ENCODE measurements around the gene BNC2. TPM values are rescaled to one million over a fixed set of nuclear protein-coding genes. Genes with fewer than 3 reads are reported as not detected.

BNC2 gene
- total RNA-seq, 2 experiments from 2014 or later = not detected

DNA sequence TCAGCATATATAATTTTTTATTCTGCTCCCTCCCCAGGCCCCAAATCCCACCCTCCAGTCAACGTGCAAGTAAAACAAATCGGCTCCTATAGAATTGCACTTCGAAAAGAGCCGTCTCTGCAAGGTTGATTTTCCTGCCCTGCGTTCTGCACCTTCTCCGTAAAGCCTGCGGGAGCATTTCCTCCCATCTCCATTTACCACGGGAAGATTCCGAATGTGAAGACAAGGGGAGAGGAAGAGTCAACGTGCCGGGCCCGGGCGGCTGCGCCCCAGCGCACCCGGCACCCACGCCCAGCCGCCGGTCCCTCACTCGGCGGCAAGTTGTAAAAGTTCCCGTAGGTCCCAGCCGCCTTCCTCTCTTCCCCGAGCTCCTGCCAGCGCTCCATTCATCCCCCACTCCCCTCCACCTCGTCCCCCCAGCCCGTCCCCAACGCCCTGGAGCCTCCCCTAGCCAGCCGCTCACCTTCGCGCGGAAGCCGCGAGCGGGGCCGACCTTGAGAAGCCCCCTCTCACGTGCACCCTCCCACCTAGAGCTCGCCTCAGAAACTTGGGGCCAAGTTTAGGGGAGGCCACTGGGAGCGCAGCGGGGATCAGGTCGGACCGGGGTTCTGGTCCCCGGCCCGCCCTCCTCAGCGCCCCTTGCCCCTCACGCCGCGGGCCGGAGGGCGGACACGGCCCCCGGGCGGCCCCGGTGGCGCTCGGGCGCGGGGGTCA lies 431 bp downstream of the BNC2 start:
- POLR2A ChIA-PET = no interaction called here
- H3K36me3 ChIP-seq (ENCODE audit: insufficient read depth, low read length) = no peaks in the 10 kb centered on the region
- DNase-seq (no peak), ATAC-seq (ENCODE audit: poor library complexity) (no peak)
- H3K4me1 Mint-ChIP-seq (ENCODE audit: low read depth) = peaks cover 5% of the 10 kb centered on the region
- no peak overlapping the region for H3K27ac ChIP-seq (ENCODE audit: low read depth in 1 of 2, low read length in 2 of 2)
- peaks cover 17 to 30% of the 10 kb centered on the region in 2 experiments for H3K27me3 ChIP-seq (ENCODE audit: control insufficient read depth in 1 of 2, insufficient read depth in 2 of 2, low read length in 2 of 2)
- H3K36me3 Mint-ChIP-seq (ENCODE audit: low read depth) = no peaks in the 10 kb centered on the region
- no peak overlapping the region for H3K4me3 Mint-ChIP-seq
- H3K9me3 ChIP-seq (ENCODE audit: control insufficient read depth in 1 of 2, insufficient read depth in 1 of 2, low read length in 2 of 2) = peaks cover 0 to 15% of the 10 kb centered on the region in 2 experiments
- no peaks in the 10 kb centered on the region for H3K9me3 Mint-ChIP-seq
- intact Hi-C loops (cut with DNase I, micrococcal nuclease) = no loop called here
- no peak overlapping the region for H3K27ac Mint-ChIP-seq
- CTCF ChIA-PET = no interaction called here
- H3K27me3 Mint-ChIP-seq = peaks cover 52% of the 10 kb centered on the region
- TF ChIP-seq, protein P1, sequence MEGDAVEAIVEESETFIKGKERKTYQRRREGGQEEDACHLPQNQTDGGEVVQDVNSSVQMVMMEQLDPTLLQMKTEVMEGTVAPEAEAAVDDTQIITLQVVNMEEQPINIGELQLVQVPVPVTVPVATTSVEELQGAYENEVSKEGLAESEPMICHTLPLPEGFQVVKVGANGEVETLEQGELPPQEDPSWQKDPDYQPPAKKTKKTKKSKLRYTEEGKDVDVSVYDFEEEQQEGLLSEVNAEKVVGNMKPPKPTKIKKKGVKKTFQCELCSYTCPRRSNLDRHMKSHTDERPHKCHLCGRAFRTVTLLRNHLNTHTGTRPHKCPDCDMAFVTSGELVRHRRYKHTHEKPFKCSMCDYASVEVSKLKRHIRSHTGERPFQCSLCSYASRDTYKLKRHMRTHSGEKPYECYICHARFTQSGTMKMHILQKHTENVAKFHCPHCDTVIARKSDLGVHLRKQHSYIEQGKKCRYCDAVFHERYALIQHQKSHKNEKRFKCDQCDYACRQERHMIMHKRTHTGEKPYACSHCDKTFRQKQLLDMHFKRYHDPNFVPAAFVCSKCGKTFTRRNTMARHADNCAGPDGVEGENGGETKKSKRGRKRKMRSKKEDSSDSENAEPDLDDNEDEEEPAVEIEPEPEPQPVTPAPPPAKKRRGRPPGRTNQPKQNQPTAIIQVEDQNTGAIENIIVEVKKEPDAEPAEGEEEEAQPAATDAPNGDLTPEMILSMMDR (IDR thresholded peaks at IDR 0.05) = no peak
- no peak overlapping the region for H3K4me3 ChIP-seq (ENCODE audit: low read length)
- no peaks in the 10 kb centered on the region for H3K4me1 ChIP-seq (ENCODE audit: insufficient read depth, low read length)

DNA sequence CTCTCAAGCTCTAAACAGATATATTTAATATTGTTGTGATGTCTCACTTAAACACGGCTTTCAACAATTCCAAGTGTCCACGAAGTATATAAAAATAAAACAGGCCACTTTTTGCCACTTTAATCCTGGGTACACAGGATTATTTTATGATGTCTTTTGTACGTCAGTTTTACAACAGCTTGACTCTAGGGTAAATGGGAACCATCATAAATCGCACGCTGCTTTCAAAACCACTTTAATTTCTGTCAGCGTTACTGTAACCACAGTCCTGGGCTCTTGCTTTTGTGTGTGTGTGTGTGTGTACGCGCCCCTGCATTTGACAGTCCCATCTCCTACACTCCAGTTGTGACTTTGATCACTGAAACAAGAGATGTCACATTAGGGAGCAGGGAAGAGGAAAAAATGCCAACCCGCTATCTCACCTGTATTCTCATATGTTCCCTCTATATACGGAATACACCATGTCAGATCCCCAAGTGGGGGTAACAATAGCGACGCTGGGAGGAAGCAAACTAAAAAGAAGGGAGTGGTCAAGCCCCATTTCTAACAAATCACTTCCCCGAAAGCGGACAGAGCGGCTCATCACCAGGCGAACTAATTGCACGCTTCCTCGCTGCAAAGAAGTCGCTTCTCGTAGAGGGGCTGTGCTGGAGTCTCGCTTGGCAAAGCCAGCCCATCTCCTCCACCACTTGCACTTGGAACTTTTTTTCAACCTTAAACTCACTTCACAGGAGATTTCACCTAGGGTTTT lies 1.2 kb downstream of the BNC2 start:
- Histone ChIP-seq H3K27me3 (ENCODE audit: control insufficient read depth in 1 of 2, insufficient read depth in 2 of 2, low read length in 2 of 2) (peaks cover 17 to 30% of the 10 kb centered on the region in 2 experiments), H3K4me1 (ENCODE audit: insufficient read depth, low read length) (no peaks in the 10 kb centered on the region), H3K4me3 (ENCODE audit: low read length) (no peak overlapping the region), H3K27ac (ENCODE audit: low read depth in 1 of 2, low read length in 2 of 2) (no peak overlapping the region), H3K9me3 (ENCODE audit: control insufficient read depth in 1 of 2, insufficient read depth in 1 of 2, low read length in 2 of 2) (peaks cover 0 to 12% of the 10 kb centered on the region in 2 experiments), H3K36me3 (ENCODE audit: insufficient read depth, low read length) (no peaks in the 10 kb centered on the region)
- Mint-ChIP-seq H3K27ac (no peak overlapping the region), H3K9me3 (no peaks in the 10 kb centered on the region), H3K27me3 (peaks cover 54% of the 10 kb centered on the region), H3K36me3 (ENCODE audit: low read depth) (no peaks in the 10 kb centered on the region), H3K4me3 (no peak overlapping the region), H3K4me1 (ENCODE audit: low read depth) (peaks cover 5% of the 10 kb centered on the region)
- no peak for DNase-seq
- intact Hi-C loops (cut with DNase I, micrococcal nuclease) = no loop called here
- no peak for ATAC-seq (ENCODE audit: poor library complexity)
- ChIA-PET POLR2A (no interaction called here), CTCF (no interaction called here)
- TF ChIP-seq, protein P1 (IDR thresholded peaks at IDR 0.05) = no peak

- ChIA-PET POLR2A (no interaction called here), CTCF (no interaction called here)
- H3K4me1 Mint-ChIP-seq (ENCODE audit: low read depth) = peaks cover 5% of the 10 kb centered on the region
- TF ChIP-seq, protein P1 (IDR thresholded peaks at IDR 0.05) = no peak
- no peaks in the 10 kb centered on the region for H3K36me3 Mint-ChIP-seq (ENCODE audit: low read depth)
- intact Hi-C loops (cut with DNase I, micrococcal nuclease) = no loop called here
- H3K27me3 Mint-ChIP-seq = peaks cover 50% of the 10 kb centered on the region
- Histone ChIP-seq H3K4me1 (ENCODE audit: insufficient read depth, low read length) (no peaks in the 10 kb centered on the region), H3K9me3 (ENCODE audit: control insufficient read depth in 1 of 2, insufficient read depth in 1 of 2, low read length in 2 of 2) (peaks cover 0 to 12% of the 10 kb centered on the region in 2 experiments), H3K27me3 (ENCODE audit: control insufficient read depth in 1 of 2, insufficient read depth in 2 of 2, low read length in 2 of 2) (peaks cover 17 to 30% of the 10 kb centered on the region in 2 experiments), H3K36me3 (ENCODE audit: insufficient read depth, low read length) (no peaks in the 10 kb centered on the region), H3K27ac (ENCODE audit: low read depth in 1 of 2, low read length in 2 of 2) (no peak overlapping the region), H3K4me3 (ENCODE audit: low read length) (no peak overlapping the region)
- H3K9me3 Mint-ChIP-seq = no peaks in the 10 kb centered on the region
- ATAC-seq (ENCODE audit: poor library complexity) (no peak), DNase-seq (no peak)
- H3K4me3 Mint-ChIP-seq = no peak overlapping the region
- no peak overlapping the region for H3K27ac Mint-ChIP-seq
These were observed 1.8 kb downstream of the BNC2 start for GRCh38 chr9:16868701-16869100.
